K562 (cell line): ENCODE data around the gene MRM3. TPM values are rescaled to one million over a fixed set of nuclear protein-coding genes. Genes with fewer than 3 reads are reported as not detected.

Source experiments
- CBX2 ChIP-seq: fragments of 200-600 bp; sonication (generic); IDR thresholded peaks from one replicate; pipeline ENCODE4 v1.6.1; 2012; ENCODE audit warnings: mild to moderate bottlenecking, low read length, inconsistent platforms; ENCODE audit not compliant: insufficient read depth, poor library complexity, severe bottlenecking
- FOXK1 ChIP-seq: sonication (generic); formaldehyde crosslinking; IDR thresholded peaks from 2 replicates; pipeline ENCODE4 v1.8.0; 2022; ENCODE audit warnings: missing genetic modification reagents, mild to moderate bottlenecking, borderline replicate concordance
- KHSRP ChIP-seq: fragments of 450-650 bp; IDR thresholded peaks from 2 replicates; pipeline ENCODE4 v1.6.1; 2017
- MAZ ChIP-seq, 2 experiments: fragments of 450-650 bp in 1 of 2; sonication (generic) in 1 of 2; formaldehyde crosslinking; IDR thresholded peaks in 1 of 2; conservative IDR thresholded peaks in 1 of 2; 2 replicates each; pipeline versions ENCODE4 v1.4.0 to v1.5.0; 2020; ENCODE audit warnings: mild to moderate bottlenecking in 1 of 2, missing genetic modification reagents in 1 of 2
- MXI1 ChIP-seq: IDR thresholded peaks from 2 replicates; pipeline ENCODE4 v1.6.1; 2011; ENCODE audit warnings: low read depth, mild to moderate bottlenecking, improper control_type of control experiment, low read length
- NR2C1 ChIP-seq, 2 experiments: fragments of 450-650 bp; IDR thresholded peaks; 2 replicates each; pipeline ENCODE4 v1.6.1; 2017; ENCODE audit warnings: mild to moderate bottlenecking in 2 of 2, antibody characterized with exemption in 1 of 2, inconsistent platforms in 1 of 2, missing compliant biosample characterization in 1 of 2, missing genetic modification characterization in 1 of 2
- RUNX1 ChIP-seq: sonication (generic); IDR thresholded peaks from 2 replicates; pipeline ENCODE4 v1.6.1; 2016; ENCODE audit warnings: antibody characterized with exemption, low read depth
- SRSF1 ChIP-seq: fragments of 200-400 bp; formaldehyde crosslinking; IDR thresholded peaks from 2 replicates; pipeline ENCODE4 v1.6.1; 2017; ENCODE audit warnings: mild to moderate bottlenecking, low read depth, low read length, moderate library complexity
- ZNF436 ChIP-seq: fragments of 250-450, 450-650 bp; sonication (Bioruptor Pico); formaldehyde crosslinking; IDR thresholded peaks from 2 replicates; pipeline ENCODE4 v1.7.0; 2020; ENCODE audit warnings: mild to moderate bottlenecking
- ZNF444 ChIP-seq: fragments of 250-450 bp; sonication (Bioruptor Pico); IDR thresholded peaks from 2 replicates; pipeline ENCODE4 v1.4.0; 2020; ENCODE audit warnings: mild to moderate bottlenecking, moderate library complexity
- ZNF766 ChIP-seq: fragments of 200-800 bp; sonication (Bioruptor generic); conservative IDR thresholded peaks from 2 replicates; pipeline ENCODE4 v1.6.1; 2016; ENCODE audit warnings: missing genetic modification characterization, missing compliant biosample characterization
- polyA plus RNA-seq, 8 experiments: library from polyadenylated mRNA; depleted of rRNA in 4 of 8; stranded (reverse) in 5 of 8; unstranded in 3 of 8; fragments of >200 nt; fragmentation: Nextera tagmentation in 2 of 8; fragmentation: Illumina TruSeq in 1 of 8; extraction: Ambion mirVana in 2 of 8; extraction: Trizol in 1 of 8; gene quantifications; 2 replicates each; pipeline versions ENCODE4 v1.2.1 to v1.2.3, GENCODE V29; 2011 to 2014; ENCODE audit warnings: inconsistent platforms in 1 of 8, missing spikeins in 1 of 8
- total RNA-seq, 7 experiments: library from RNA; depleted of rRNA in 6 of 7; stranded (reverse); fragments of >200 nt in 6 of 7; fragmentation: Illumina TruSeq in 2 of 7; extraction: Trizol in 2 of 7; gene quantifications; 2 replicates each; pipeline versions ENCODE4 v1.2.1 to v1.2.3, GENCODE V29; 2011 to 2021; ENCODE audit warnings: low replicate concordance in 1 of 7
- TF ChIP-seq, protein P1 (sequence below): sonication (generic); formaldehyde crosslinking; IDR thresholded peaks from 2 replicates; pipeline ENCODE4 v1.8.0; 2022; ENCODE audit warnings: mild to moderate bottlenecking, missing genetic modification reagents
- TF ChIP-seq, protein P2 (sequence below): fragments of 200-800 bp; sonication (Bioruptor generic); IDR thresholded peaks from 2 replicates; pipeline ENCODE4 v1.6.1; 2017; ENCODE audit warnings: missing genetic modification characterization, missing compliant biosample characterization
- TF ChIP-seq, protein P3 (sequence below), 2 experiments: fragments of 450-650 bp; IDR thresholded peaks; 2 replicates each; pipeline ENCODE4 v1.6.1; 2016
- TF ChIP-seq, protein P4 (sequence below): sonication (generic); formaldehyde crosslinking; IDR thresholded peaks from 2 replicates; pipeline ENCODE4 v1.5.0; 2020; ENCODE audit warnings: missing genetic modification reagents
- TF ChIP-seq, protein P5 (sequence below): sonication (generic); formaldehyde crosslinking; IDR thresholded peaks from 2 replicates; pipeline ENCODE4 v1.9.0; 2022; ENCODE audit warnings: mild to moderate bottlenecking, missing genetic modification reagents

MRM3 gene
- total and polyA plus RNA-seq, 9 of the 15 experiments (the other 6 are each of a cell fraction or from before 2014, with no cell fraction given): 2.4 to 24.8 (median 18.3) TPM

DNA sequence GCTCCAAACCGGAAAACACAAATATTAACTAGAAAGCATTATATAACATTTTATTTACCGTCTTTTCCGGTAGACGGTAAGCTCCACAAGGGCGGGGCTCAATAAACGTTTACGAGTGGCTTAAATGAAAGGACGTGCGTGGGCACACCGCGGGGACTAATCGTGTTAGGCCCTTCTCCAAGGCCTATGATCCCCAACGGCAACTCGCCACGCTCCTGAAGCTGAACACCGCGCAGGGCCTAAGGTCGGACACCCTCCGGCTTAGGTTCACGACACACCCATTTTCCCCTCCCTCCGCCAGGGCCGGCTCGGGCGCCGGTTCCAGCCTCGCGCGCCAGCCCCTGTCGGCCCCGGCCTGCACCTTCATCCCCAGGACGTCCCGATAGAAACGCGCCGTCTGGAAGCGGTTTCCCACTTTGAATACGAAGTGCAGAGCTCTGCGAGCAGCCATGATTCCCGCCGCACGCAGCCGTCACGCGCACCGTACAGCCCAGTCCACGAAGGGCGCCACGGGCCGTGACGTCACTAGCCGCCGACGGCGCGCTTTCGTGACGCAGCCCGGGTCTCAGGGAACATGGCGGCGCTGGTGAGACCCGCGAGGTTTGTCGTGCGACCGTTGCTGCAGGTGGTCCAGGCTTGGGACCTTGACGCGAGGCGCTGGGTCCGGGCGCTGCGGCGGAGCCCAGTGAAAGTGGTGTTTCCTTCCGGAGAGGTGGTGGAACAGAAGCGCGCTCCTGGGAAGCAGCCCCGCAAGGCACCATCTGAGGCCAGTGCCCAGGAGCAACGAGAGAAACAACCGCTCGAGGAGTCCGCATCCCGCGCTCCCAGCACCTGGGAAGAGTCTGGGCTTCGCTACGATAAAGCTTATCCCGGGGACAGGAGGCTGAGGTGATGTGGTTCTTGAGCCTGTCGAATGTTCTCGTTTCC, at the start of gene MRM3, which contains the start of gene GLOD4 (continued):
- TF ChIP-seq, protein P1, sequence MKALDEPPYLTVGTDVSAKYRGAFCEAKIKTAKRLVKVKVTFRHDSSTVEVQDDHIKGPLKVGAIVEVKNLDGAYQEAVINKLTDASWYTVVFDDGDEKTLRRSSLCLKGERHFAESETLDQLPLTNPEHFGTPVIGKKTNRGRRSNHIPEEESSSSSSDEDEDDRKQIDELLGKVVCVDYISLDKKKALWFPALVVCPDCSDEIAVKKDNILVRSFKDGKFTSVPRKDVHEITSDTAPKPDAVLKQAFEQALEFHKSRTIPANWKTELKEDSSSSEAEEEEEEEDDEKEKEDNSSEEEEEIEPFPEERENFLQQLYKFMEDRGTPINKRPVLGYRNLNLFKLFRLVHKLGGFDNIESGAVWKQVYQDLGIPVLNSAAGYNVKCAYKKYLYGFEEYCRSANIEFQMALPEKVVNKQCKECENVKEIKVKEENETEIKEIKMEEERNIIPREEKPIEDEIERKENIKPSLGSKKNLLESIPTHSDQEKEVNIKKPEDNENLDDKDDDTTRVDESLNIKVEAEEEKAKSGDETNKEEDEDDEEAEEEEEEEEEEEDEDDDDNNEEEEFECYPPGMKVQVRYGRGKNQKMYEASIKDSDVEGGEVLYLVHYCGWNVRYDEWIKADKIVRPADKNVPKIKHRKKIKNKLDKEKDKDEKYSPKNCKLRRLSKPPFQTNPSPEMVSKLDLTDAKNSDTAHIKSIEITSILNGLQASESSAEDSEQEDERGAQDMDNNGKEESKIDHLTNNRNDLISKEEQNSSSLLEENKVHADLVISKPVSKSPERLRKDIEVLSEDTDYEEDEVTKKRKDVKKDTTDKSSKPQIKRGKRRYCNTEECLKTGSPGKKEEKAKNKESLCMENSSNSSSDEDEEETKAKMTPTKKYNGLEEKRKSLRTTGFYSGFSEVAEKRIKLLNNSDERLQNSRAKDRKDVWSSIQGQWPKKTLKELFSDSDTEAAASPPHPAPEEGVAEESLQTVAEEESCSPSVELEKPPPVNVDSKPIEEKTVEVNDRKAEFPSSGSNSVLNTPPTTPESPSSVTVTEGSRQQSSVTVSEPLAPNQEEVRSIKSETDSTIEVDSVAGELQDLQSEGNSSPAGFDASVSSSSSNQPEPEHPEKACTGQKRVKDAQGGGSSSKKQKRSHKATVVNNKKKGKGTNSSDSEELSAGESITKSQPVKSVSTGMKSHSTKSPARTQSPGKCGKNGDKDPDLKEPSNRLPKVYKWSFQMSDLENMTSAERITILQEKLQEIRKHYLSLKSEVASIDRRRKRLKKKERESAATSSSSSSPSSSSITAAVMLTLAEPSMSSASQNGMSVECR (CRISPR knock-in tag): peak; percentile 95
- TF ChIP-seq, protein P2, sequence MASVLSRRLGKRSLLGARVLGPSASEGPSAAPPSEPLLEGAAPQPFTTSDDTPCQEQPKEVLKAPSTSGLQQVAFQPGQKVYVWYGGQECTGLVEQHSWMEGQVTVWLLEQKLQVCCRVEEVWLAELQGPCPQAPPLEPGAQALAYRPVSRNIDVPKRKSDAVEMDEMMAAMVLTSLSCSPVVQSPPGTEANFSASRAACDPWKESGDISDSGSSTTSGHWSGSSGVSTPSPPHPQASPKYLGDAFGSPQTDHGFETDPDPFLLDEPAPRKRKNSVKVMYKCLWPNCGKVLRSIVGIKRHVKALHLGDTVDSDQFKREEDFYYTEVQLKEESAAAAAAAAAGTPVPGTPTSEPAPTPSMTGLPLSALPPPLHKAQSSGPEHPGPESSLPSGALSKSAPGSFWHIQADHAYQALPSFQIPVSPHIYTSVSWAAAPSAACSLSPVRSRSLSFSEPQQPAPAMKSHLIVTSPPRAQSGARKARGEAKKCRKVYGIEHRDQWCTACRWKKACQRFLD (CRISPR knock-in tag): 0 out of 2 replicates have a peak, but pooled peaks have one; percentile 72
- peak; percentile 98 for TF ChIP-seq KHSRP
- peak; percentile 78; the same call in 1 of the 2 replicates for TF ChIP-seq MXI1
- TF ChIP-seq, protein P3, sequence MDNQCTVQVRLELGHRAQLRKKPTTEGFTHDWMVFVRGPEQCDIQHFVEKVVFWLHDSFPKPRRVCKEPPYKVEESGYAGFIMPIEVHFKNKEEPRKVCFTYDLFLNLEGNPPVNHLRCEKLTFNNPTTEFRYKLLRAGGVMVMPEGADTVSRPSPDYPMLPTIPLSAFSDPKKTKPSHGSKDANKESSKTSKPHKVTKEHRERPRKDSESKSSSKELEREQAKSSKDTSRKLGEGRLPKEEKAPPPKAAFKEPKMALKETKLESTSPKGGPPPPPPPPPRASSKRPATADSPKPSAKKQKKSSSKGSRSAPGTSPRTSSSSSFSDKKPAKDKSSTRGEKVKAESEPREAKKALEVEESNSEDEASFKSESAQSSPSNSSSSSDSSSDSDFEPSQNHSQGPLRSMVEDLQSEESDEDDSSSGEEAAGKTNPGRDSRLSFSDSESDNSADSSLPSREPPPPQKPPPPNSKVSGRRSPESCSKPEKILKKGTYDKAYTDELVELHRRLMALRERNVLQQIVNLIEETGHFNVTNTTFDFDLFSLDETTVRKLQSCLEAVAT (IDR thresholded peaks at IDR 0.05): peak in 1 of 2 experiments; percentile 85; a peak in 2 of 4 replicates
- no peak for TF ChIP-seq ZNF436 (CRISPR knock-in tag)
- 0 out of 2 replicates have a peak, but pooled peaks have one; percentile 44 for TF ChIP-seq NR2C1 (IDR thresholded peaks at IDR 0.05)
- peak; percentile 47 for TF ChIP-seq NR2C1 (tag; IDR thresholded peaks at IDR 0.05)
- TF ChIP-seq, protein P4, sequence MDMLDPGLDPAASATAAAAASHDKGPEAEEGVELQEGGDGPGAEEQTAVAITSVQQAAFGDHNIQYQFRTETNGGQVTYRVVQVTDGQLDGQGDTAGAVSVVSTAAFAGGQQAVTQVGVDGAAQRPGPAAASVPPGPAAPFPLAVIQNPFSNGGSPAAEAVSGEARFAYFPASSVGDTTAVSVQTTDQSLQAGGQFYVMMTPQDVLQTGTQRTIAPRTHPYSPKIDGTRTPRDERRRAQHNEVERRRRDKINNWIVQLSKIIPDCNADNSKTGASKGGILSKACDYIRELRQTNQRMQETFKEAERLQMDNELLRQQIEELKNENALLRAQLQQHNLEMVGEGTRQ: 0 out of 2 replicates have a peak, but pooled peaks have one; percentile 35
- TF ChIP-seq, protein P5, sequence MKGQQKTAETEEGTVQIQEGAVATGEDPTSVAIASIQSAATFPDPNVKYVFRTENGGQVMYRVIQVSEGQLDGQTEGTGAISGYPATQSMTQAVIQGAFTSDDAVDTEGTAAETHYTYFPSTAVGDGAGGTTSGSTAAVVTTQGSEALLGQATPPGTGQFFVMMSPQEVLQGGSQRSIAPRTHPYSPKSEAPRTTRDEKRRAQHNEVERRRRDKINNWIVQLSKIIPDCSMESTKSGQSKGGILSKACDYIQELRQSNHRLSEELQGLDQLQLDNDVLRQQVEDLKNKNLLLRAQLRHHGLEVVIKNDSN (CRISPR knock-in tag): peak; percentile 70
- TF ChIP-seq SRSF1: no peak
- peak; percentile 72; the same call in 1 of the 2 replicates for TF ChIP-seq RUNX1
- TF ChIP-seq ZNF444 (CRISPR knock-in tag): no peak
- no peak for TF ChIP-seq CBX2
- TF ChIP-seq ZNF766: peak; percentile 58; the same call in 1 of the 2 replicates
- peak; percentile 48 to 49; a peak in 2 of 4 replicates for TF ChIP-seq MAZ (CRISPR knock-in tag; conservative IDR thresholded peaks at IDR 0.05 in 1 of 2, IDR thresholded peaks at IDR 0.05 in 1 of 2)
- no peak for TF ChIP-seq FOXK1 (CRISPR knock-in tag)
